CD14-positive monocyte (primary cell): Measurements from ENCODE around the gene HVCN1. TPM values are rescaled to one million over a fixed set of nuclear protein-coding genes. Genes with fewer than 3 reads are reported as not detected.

Experiments
- DNase-seq, 3 donors: peaks; one replicate each; pipeline ENCODE4 v3.0.0-alpha.2; 2011 to 2022
- H2AFZ ChIP-seq: 2 replicates; pipeline ENCODE4 v1.6.0; 2012; ENCODE audit warnings: mild to moderate bottlenecking, low read depth, low read length, inconsistent platforms; ENCODE audit not compliant: insufficient read depth, poor library complexity, severe bottlenecking
- H3K27ac ChIP-seq, 2 donors: 1 replicate in 1 of 2; 2 replicates in 1 of 2; pipeline ENCODE4 v1.5.1; 2012 to 2013; ENCODE audit warnings: low read length in 2 of 2, control low read depth in 1 of 2, inconsistent platforms in 1 of 2, low read depth in 1 of 2, mild to moderate bottlenecking in 1 of 2
- H3K27me3 ChIP-seq, 2 donors: one replicate each; pipeline versions ENCODE4 v1.6.0 to v1.6.1; 2011 to 2013; ENCODE audit warnings: low read length in 2 of 2; ENCODE audit not compliant: control insufficient read depth in 2 of 2, insufficient read depth in 2 of 2
- H3K36me3 ChIP-seq, 2 donors: replicated peaks in 1 of 2; 1 replicate in 1 of 2; 2 replicates in 1 of 2; pipeline versions ENCODE4 v1.5.1 to v1.6.1; 2012 to 2013; ENCODE audit warnings: low read length in 2 of 2, control low read depth in 1 of 2, inconsistent platforms in 1 of 2, mild to moderate bottlenecking in 1 of 2; ENCODE audit not compliant: insufficient read depth in 2 of 2, control insufficient read depth in 1 of 2
- H3K4me1 ChIP-seq, 2 donors: 1 replicate in 1 of 2; 2 replicates in 1 of 2; pipeline versions ENCODE4 v1.5.1 to v1.6.1; 2012 to 2013; ENCODE audit warnings: low read length in 2 of 2, control low read depth in 1 of 2, inconsistent platforms in 1 of 2, mild to moderate bottlenecking in 1 of 2, moderate library complexity in 1 of 2; ENCODE audit not compliant: insufficient read depth in 2 of 2, control insufficient read depth in 1 of 2
- H3K4me2 ChIP-seq: replicated peaks from 2 replicates; pipeline ENCODE3; 2012; ENCODE audit warnings: low read length, moderate library complexity, mild to moderate bottlenecking; ENCODE audit not compliant: poor library complexity, severe bottlenecking; ENCODE audit errors: extremely low read depth
- H3K4me3 ChIP-seq, 3 experiments: fragments of 200-600 bp in 1 of 3; sonication (generic) in 1 of 3; replicated peaks in 1 of 3; 1 replicate in 2 of 3; 2 replicates in 1 of 3; pipeline ENCODE4 v1.5.1; 2011 to 2013; ENCODE audit warnings: low read length in 3 of 3, mild to moderate bottlenecking in 3 of 3, control low read depth in 2 of 3, low read depth in 2 of 3, inconsistent platforms in 1 of 3, moderate library complexity in 1 of 3
- H3K79me2 ChIP-seq: 2 replicates; pipeline ENCODE4 v1.6.0; 2012; ENCODE audit warnings: mild to moderate bottlenecking, control low read depth, inconsistent platforms, low read length, moderate library complexity; ENCODE audit not compliant: insufficient read depth
- H3K9ac ChIP-seq: 2 replicates; pipeline ENCODE4 v1.6.0; 2017; ENCODE audit warnings: low read length, mild to moderate bottlenecking; ENCODE audit not compliant: insufficient read depth, poor library complexity, severe bottlenecking
- H3K9me3 ChIP-seq, 2 donors: replicated peaks in 1 of 2; 1 replicate in 1 of 2; 2 replicates in 1 of 2; pipeline versions ENCODE4 v1.5.1 to v1.6.1; 2012 to 2013; ENCODE audit warnings: low read length in 2 of 2, control low read depth in 1 of 2; ENCODE audit not compliant: control insufficient read depth in 1 of 2, insufficient read depth in 1 of 2
- H4K20me1 ChIP-seq: 2 replicates; pipeline ENCODE4 v1.6.0; 2012; ENCODE audit warnings: mild to moderate bottlenecking, low read length, control low read depth, moderate library complexity; ENCODE audit not compliant: insufficient read depth
- H3K27ac Mint-ChIP-seq, 7 donors: one replicate each; pipeline ENCODE4 v1.8.0; 2020; ENCODE audit warnings: mild to moderate bottlenecking in 7 of 7, mixed read lengths in 7 of 7, moderate library complexity in 6 of 7, inconsistent platforms in 2 of 7
- H3K27me3 Mint-ChIP-seq, 3 donors: one replicate each; pipeline ENCODE4 v1.8.0; 2021 to 2022; ENCODE audit warnings: low read depth in 3 of 3, mild to moderate bottlenecking in 3 of 3, mixed read lengths in 3 of 3, moderate library complexity in 3 of 3, inconsistent platforms in 1 of 3
- H3K36me3 Mint-ChIP-seq, 2 donors: one replicate each; pipeline ENCODE4 v1.8.0; 2020; ENCODE audit warnings: mixed read lengths in 2 of 2, inconsistent platforms in 1 of 2, mild to moderate bottlenecking in 1 of 2
- H3K4me1 Mint-ChIP-seq: one replicate; pipeline ENCODE4 v1.8.0; 2020; ENCODE audit warnings: mild to moderate bottlenecking, mixed read lengths
- H3K4me3 Mint-ChIP-seq, 2 donors: one replicate each; pipeline ENCODE4 v1.8.0; 2020; ENCODE audit warnings: mild to moderate bottlenecking in 2 of 2, mixed read lengths in 2 of 2, moderate library complexity in 1 of 2
- H3K9me3 Mint-ChIP-seq, 7 donors: one replicate each; pipeline ENCODE4 v1.8.0; 2020 to 2022; ENCODE audit warnings: mixed read lengths in 7 of 7, mild to moderate bottlenecking in 6 of 7, moderate library complexity in 6 of 7, inconsistent platforms in 2 of 7
- CTCF ChIP-seq: fragments of 200-600 bp; IDR thresholded peaks from one replicate; pipeline ENCODE4 v1.8.0; 2022; ENCODE audit warnings: antibody characterized with exemption, mild to moderate bottlenecking
- whole genome bisulfite sequencing: methylation state at CpG from one replicate; pipeline ENCODE4 v1.1.5; 2013; ENCODE audit warnings: missing lambda C conversion rate; ENCODE audit not compliant: insufficient coverage; 5-methylcytosine and 5-hydroxymethylcytosine counted together
- intact Hi-C, 2 donors: fragments of 100-400 bp; cut with micrococcal nuclease; formaldehyde crosslinking; loops; one replicate each; pipeline versions ENCODE4 v1.15.0 to v1.15.1; 2023
- polyA plus RNA-seq, 3 donors: library from polyadenylated mRNA; depleted of rRNA in 1 of 3; unstranded in 2 of 3; stranded (reverse) in 1 of 3; fragments of 300-500 nt in 2 of 3; fragments of >200 nt in 1 of 3; fragmentation: Illumina TruSeq in 2 of 3; gene quantifications; 1 replicate in 2 of 3; 2 replicates in 1 of 3; pipeline ENCODE4 v1.2.3, GENCODE V29; 2012 to 2021

HVCN1 gene
- polyA plus RNA-seq, 3 donors = 119 to 167 (median 121) TPM

DNA sequence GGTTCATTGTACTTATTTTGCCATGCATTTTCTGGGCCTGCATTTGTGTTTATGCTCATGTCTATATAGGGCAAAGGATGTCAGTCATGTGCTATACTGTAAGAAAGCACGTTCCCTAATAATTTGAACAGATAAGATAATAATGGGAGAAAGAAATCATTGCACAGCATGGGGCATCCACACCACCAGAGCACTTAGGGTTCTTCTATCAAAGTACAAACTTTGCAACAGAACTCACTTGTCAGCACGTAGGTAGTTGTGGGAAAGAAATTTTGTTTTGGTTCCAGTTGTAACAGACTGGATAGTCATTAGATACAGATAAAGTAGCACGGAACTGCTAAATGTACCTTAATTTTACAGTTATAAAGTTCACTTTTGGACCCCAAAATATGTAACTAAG is 43.7 kb upstream of the HVCN1 start:
- H4K20me1 ChIP-seq = peaks cover 99% of the 10 kb centered on the region
- peaks cover 12 to 13% of the 10 kb centered on the region in 2 donors for H3K4me1 ChIP-seq
- no peak overlapping the region for H2AFZ ChIP-seq
- H3K36me3 ChIP-seq = peaks cover 46 to 80% of the 10 kb centered on the region in 2 donors
- peaks cover 26% of the 10 kb centered on the region for H3K4me1 Mint-ChIP-seq
- no peak overlapping the region for H3K4me3 Mint-ChIP-seq
- TF ChIP-seq CTCF = no peak
- H3K27ac Mint-ChIP-seq = peak overlapping the region in 1 of 7 donors; percentile 2
- H3K4me2 ChIP-seq = no peak overlapping the region
- no peak overlapping the region for H3K9ac ChIP-seq
- WGBS = no CpG with 5 or more reads among the region's 3 CpGs
- no peak overlapping the region for H3K4me3 ChIP-seq
- no peaks in the 10 kb centered on the region for H3K9me3 Mint-ChIP-seq
- no peaks in the 10 kb centered on the region for H3K9me3 ChIP-seq
- H3K36me3 Mint-ChIP-seq = peaks cover 54 to 66% of the 10 kb centered on the region in 2 donors
- peak overlapping the region in 1 of 2 donors; percentile 61 for H3K27ac ChIP-seq
- H3K79me2 ChIP-seq = peaks cover 98% of the 10 kb centered on the region
- no peaks in the 10 kb centered on the region for H3K27me3 ChIP-seq
- DNase-seq = no peak
- intact Hi-C loops = no loop called here
- no peaks in the 10 kb centered on the region for H3K27me3 Mint-ChIP-seq

DNA sequence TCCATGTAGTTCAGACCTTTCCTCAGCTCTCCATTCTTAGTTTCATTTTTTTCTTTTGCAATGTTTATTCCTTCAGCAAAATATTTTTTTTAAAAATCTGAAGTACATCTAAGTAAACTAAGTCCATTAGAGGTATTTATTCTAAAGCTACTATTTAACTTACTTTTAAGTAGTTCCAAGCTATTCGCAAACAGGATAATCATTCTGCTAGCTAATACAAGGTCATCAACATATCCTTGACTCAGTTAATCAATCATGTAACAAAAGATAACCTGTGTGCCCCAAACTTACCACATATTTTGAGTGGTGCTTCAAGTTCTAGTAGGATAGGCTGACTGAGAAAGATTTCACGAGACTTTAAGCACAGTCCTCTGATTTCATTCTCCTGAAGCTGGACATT is 42.6 kb upstream of the HVCN1 start:
- Histone ChIP-seq H3K36me3 (peaks cover 54 to 86% of the 10 kb centered on the region in 2 donors), H4K20me1 (peaks cover 99% of the 10 kb centered on the region), H3K9me3 (no peaks in the 10 kb centered on the region), H2AFZ (no peak overlapping the region), H3K27ac (no peak overlapping the region), H3K9ac (no peak overlapping the region), H3K4me2 (no peak overlapping the region), H3K27me3 (no peaks in the 10 kb centered on the region), H3K4me1 (peaks cover 12 to 13% of the 10 kb centered on the region in 2 donors), H3K79me2 (peaks cover 98% of the 10 kb centered on the region), H3K4me3 (no peak overlapping the region)
- H3K27me3 Mint-ChIP-seq = no peaks in the 10 kb centered on the region
- peaks cover 61 to 76% of the 10 kb centered on the region in 2 donors for H3K36me3 Mint-ChIP-seq
- no peak overlapping the region for H3K4me3 Mint-ChIP-seq
- no CpG with 5 or more reads among the region's 2 CpGs for WGBS
- peaks cover 21% of the 10 kb centered on the region for H3K4me1 Mint-ChIP-seq
- intact Hi-C loops = no loop called here
- no peak for DNase-seq
- no peak overlapping the region for H3K27ac Mint-ChIP-seq
- no peaks in the 10 kb centered on the region for H3K9me3 Mint-ChIP-seq
- TF ChIP-seq CTCF = no peak
